GM19463 (cell line): ENCODE results near the gene PKMYT1.

Experiments used
- ATAC-seq: cut with Tn5 transposase; IDR thresholded peaks from one replicate; pipeline ENCODE4 v1.9.1; 2021; ENCODE audit warnings: mild to moderate bottlenecking, moderate library complexity; ENCODE audit not compliant: unreplicated experiment

The PKMYT1 gene

GRCh38 chr16:2974319-2975056 lies 5.8 kb downstream of the PKMYT1 start:
- ATAC-seq, result no peak

- no peak for ATAC-seq
Measured at GRCh38 chr16:2973605-2974318, 6.5 kb downstream of the PKMYT1 start.

GRCh38 chr16:2973093-2973492 lies 7.2 kb downstream of the PKMYT1 start:
- no peak for ATAC-seq

GRCh38 chr16:2971985-2972784 lies 8.1 kb downstream of the PKMYT1 start:
- ATAC-seq, result no peak

GRCh38 chr16:2971134-2971984 lies 8.9 kb downstream of the PKMYT1 start:
- ATAC-seq, result no peak

GRCh38 chr16:2970563-2970962 lies 9.7 kb downstream of the PKMYT1 start:
- no peak for ATAC-seq

- peak; percentile 45 for ATAC-seq
Measured at GRCh38 chr16:2969545-2970521, 10.4 kb downstream of the PKMYT1 start.

GRCh38 chr16:2968738-2969544 lies 11.3 kb downstream of the PKMYT1 start, which contains the start of gene PAQR4:
Gene PAQR4, plus strand, starts transcription at chr16:2969348. Its CDS starts 327 bp downstream, at chr16:2969675.
- ATAC-seq, result peak; percentile 74

GRCh38 chr16:2968368-2968737 lies 11.9 kb downstream of the PKMYT1 start:
- no peak for ATAC-seq

- no peak for ATAC-seq
Measured at GRCh38 chr16:2967721-2968161, 12.5 kb downstream of the PKMYT1 start.

GRCh38 chr16:2967211-2967631 lies 13.0 kb downstream of the PKMYT1 start:
- no peak for ATAC-seq

- ATAC-seq, result no peak
Measured at GRCh38 chr16:2966808-2967191, 13.4 kb downstream of the PKMYT1 start.

GRCh38 chr16:2966043-2966807 lies 14.0 kb downstream of the PKMYT1 start:
- no peak for ATAC-seq

GRCh38 chr16:2964475-2965336 lies 15.5 kb downstream of the PKMYT1 start:
- ATAC-seq, result no peak

GRCh38 chr16:2963723-2964474 lies 16.3 kb downstream of the PKMYT1 start, which contains the start of gene KREMEN2:
Gene KREMEN2, plus strand, starts transcription at chr16:2964275. Its CDS starts 246 bp downstream, at chr16:2964521.
- ATAC-seq, result no peak
